Endothelial cell of umbilical vein (primary cell): ENCODE results near the gene TIAM1. TPM values are rescaled to one million over a fixed set of nuclear protein-coding genes. Genes with fewer than 3 reads are reported as not detected.

Experiments
- BruUV-seq: library from RNA; stranded (reverse); fragments of 400-500 nt; replicated peaks from 2 replicates; lab custom pipeline; 2021; lab: Mats Ljungman, UMichigan
- CTCF ChIA-PET: fragments of 300-600, 350-600 bp; sonication (Branson Sonifier 250); formaldehyde crosslinking; loops from one replicate; lab custom pipeline; 2021; ENCODE audit warnings: antibody characterized with exemption, inconsistent platforms; lab: Charles Lee
- POLR2A ChIA-PET: fragments of 300-600, 350-600 bp; sonication (Branson Sonifier 250); formaldehyde crosslinking; loops from one replicate; lab custom pipeline; 2021; ENCODE audit warnings: antibody characterized with exemption, inconsistent platforms; lab: Charles Lee
- DNase-seq: peaks from one replicate; pipeline ENCODE4 v3.0.0-alpha.2; 2011; ENCODE audit warnings: low read depth, low spot score
- FAIRE-seq: peaks from 2 replicates; lab custom pipeline; 2011; peaks lifted over from hg19 to GRCh38; lab: Jason Lieb, UNC
- H2AFZ ChIP-seq: 2 replicates; pipeline ENCODE4 v1.6.0; 2012; ENCODE audit warnings: low read depth, low read length, control low read depth, inconsistent platforms
- H3K27ac ChIP-seq: 2 replicates; pipeline ENCODE4 v1.5.1; 2011; ENCODE audit warnings: low read depth, mild to moderate bottlenecking, control low read depth, low read length, moderate library complexity; ENCODE audit not compliant: insufficient read depth
- H3K27me3 ChIP-seq, 2 experiments: 2 replicates each; pipeline versions ENCODE4 v1.6.0 to v1.6.1; 2011; ENCODE audit warnings: low read length in 2 of 2, mixed read lengths in 1 of 2; ENCODE audit not compliant: control insufficient read depth in 2 of 2, insufficient read depth in 2 of 2
- H3K36me3 ChIP-seq, 2 experiments: 2 replicates in 1 of 2; 3 replicates in 1 of 2; pipeline ENCODE4 v1.5.1; 2011; ENCODE audit warnings: low read length in 2 of 2, mild to moderate bottlenecking in 1 of 2, moderate library complexity in 1 of 2; ENCODE audit not compliant: control insufficient read depth in 2 of 2, insufficient read depth in 2 of 2; ENCODE audit errors: extremely low read depth in 1 of 2
- H3K4me1 ChIP-seq: 3 replicates; pipeline ENCODE4 v1.5.1; 2011; ENCODE audit warnings: mild to moderate bottlenecking, low read length; ENCODE audit not compliant: control insufficient read depth, insufficient read depth; ENCODE audit errors: extremely low read depth
- H3K4me2 ChIP-seq: 2 replicates; pipeline ENCODE4 v1.6.1; 2011; ENCODE audit warnings: low read length, control low read depth, mixed read lengths; ENCODE audit not compliant: insufficient read depth
- H3K4me3 ChIP-seq, 3 experiments: fragments of 200-600 bp in 1 of 3; sonication (generic), shearing (Covaris generic) in 1 of 3; replicated peaks in 1 of 3; 2 replicates each; pipeline ENCODE4 v1.5.1; 2011 to 2016; ENCODE audit warnings: control low read depth in 3 of 3, low read length in 3 of 3, mild to moderate bottlenecking in 2 of 3, inconsistent platforms in 1 of 3, low read depth in 1 of 3, moderate library complexity in 1 of 3; ENCODE audit not compliant: insufficient read depth in 1 of 3
- H3K79me2 ChIP-seq: 2 replicates; pipeline ENCODE4 v1.6.0; 2012; ENCODE audit warnings: low read length, inconsistent platforms; ENCODE audit not compliant: control insufficient read depth, insufficient read depth
- H3K9ac ChIP-seq: replicated peaks from 2 replicates; pipeline ENCODE3; 2011; ENCODE audit warnings: low read length, control low read depth; ENCODE audit not compliant: insufficient read depth; ENCODE audit errors: extremely low read depth
- H3K9me1 ChIP-seq: replicated peaks from 3 replicates; pipeline ENCODE4 v1.6.0; 2011; ENCODE audit warnings: mild to moderate bottlenecking, low read length; ENCODE audit not compliant: control insufficient read depth, insufficient read depth; ENCODE audit errors: extremely low read depth
- H3K9me3 ChIP-seq: replicated peaks from 2 replicates; pipeline ENCODE4 v1.5.1; 2012; ENCODE audit warnings: low read length, inconsistent platforms; ENCODE audit not compliant: control insufficient read depth, insufficient read depth
- H4K20me1 ChIP-seq: replicated peaks from 2 replicates; pipeline ENCODE3; 2011; ENCODE audit warnings: mild to moderate bottlenecking, low read length; ENCODE audit not compliant: control insufficient read depth, insufficient read depth; ENCODE audit errors: extremely low read depth
- EZH2 ChIP-seq: IDR thresholded peaks from 2 replicates; pipeline ENCODE4 v1.6.1; 2012; ENCODE audit warnings: borderline replicate concordance, low read depth, mild to moderate bottlenecking, moderate library complexity, low read length, inconsistent platforms; ENCODE audit not compliant: severe bottlenecking
- FOS ChIP-seq: IDR thresholded peaks from 2 replicates; pipeline ENCODE4 v1.6.1; 2011; ENCODE audit warnings: mild to moderate bottlenecking, low read length, moderate library complexity, borderline replicate concordance; ENCODE audit not compliant: insufficient read depth
- GATA2 ChIP-seq: IDR thresholded peaks from 2 replicates; pipeline ENCODE4 v1.7.0; 2011; ENCODE audit warnings: low read depth, mild to moderate bottlenecking, moderate library complexity, mixed read lengths, low read length; ENCODE audit not compliant: insufficient read length, insufficient read depth
- JUN ChIP-seq: IDR thresholded peaks from 2 replicates; pipeline ENCODE4 v1.6.1; 2011; ENCODE audit warnings: borderline replicate concordance, low read depth; ENCODE audit not compliant: insufficient read length, insufficient read depth
- MYC ChIP-seq: IDR thresholded peaks from one replicate; pipeline ENCODE4 v1.6.1; 2011; ENCODE audit warnings: mild to moderate bottlenecking, low read depth, low read length
- POLR2A ChIP-seq: IDR thresholded peaks from 2 replicates; pipeline ENCODE4 v1.6.1; 2012; ENCODE audit warnings: low read depth, mild to moderate bottlenecking, control low read depth, low read length
- POLR2AphosphoS5 ChIP-seq: IDR thresholded peaks from 2 replicates; pipeline ENCODE4 v1.6.1; 2012; ENCODE audit warnings: low read depth, mild to moderate bottlenecking, control low read depth, low read length, moderate library complexity; ENCODE audit not compliant: insufficient read depth
- dilution Hi-C: fragments of 300-500 bp; cut with MboI; formaldehyde crosslinking; loops from one replicate; pipeline ENCODE4 v1.15.0; 2019; ENCODE audit warnings: low sequenced_read_pairs; ENCODE audit not compliant: extremely low pct_ligation_motif_present
- intact Hi-C: fragments of 100-400 bp; cut with micrococcal nuclease; formaldehyde crosslinking; loops from one replicate; pipeline ENCODE4 v1.10.0; 2022
- polyA plus RNA-seq, 4 experiments: library from polyadenylated mRNA; depleted of rRNA in 3 of 4; stranded (reverse) in 3 of 4; unstranded in 1 of 4; fragments of >200 nt; gene quantifications; 2 replicates each; pipeline versions ENCODE4 v1.2.1 to v1.2.3, GENCODE V29; 2011 to 2012; ENCODE audit warnings: missing spikeins in 1 of 4
- total RNA-seq: library from RNA; stranded (reverse); gene quantifications from 2 replicates; pipeline ENCODE4 v1.2.3, GENCODE V29; 2021
- TF ChIP-seq, protein P1 (sequence below): IDR thresholded peaks from 2 replicates; pipeline ENCODE4 v1.6.1; 2011; ENCODE audit not compliant: insufficient read depth, insufficient read length
- TF ChIP-seq, protein P2 (sequence below), 2 donors: IDR thresholded peaks; 1 replicate in 1 of 2; 2 replicates in 1 of 2; pipeline ENCODE4 v1.5.1; 2011; ENCODE audit warnings: low read length in 2 of 2, mild to moderate bottlenecking in 2 of 2, moderate library complexity in 2 of 2, control low read depth in 1 of 2, inconsistent platforms in 1 of 2, low read depth in 1 of 2; ENCODE audit not compliant: insufficient read depth in 1 of 2; ENCODE audit errors: extremely low read depth in 1 of 2

Gene TIAM1
- total and polyA plus RNA-seq, 2 donors (not counting 3 experiments of a cell fraction or from before 2014, with no cell fraction given) = 0.21 to 0.86 TPM

DNA sequence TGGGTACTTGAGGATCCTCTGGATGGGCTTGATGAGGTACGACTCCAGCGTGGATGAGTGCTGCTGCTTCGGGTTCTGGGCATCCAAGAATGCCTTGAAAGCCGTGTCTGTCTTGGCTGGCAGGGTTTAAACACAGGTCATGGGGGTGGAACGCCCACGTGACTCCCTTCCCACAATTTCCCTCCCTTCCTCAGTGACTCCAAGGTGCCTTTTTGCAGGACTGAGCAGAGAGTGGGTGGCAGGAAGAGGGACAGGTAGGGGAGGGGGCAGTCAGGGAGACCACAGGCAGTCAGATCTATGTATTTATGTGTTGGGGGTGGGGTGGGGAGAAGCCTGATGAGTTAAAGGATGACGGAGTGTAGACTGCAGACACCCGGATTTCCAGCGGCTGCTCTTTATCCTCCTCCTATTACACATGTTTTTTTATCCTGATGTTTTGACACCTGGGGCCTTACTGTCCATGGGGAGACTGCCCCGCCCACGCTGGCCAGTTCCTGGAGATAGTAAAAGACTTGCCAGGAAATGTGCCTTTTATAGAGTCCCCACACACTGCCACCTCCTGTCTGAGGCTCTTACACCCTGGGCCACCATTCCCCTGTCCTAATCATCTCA is 202.6 kb downstream of the TIAM1 start:
- TF ChIP-seq JUN (no peak), GATA2 (no peak), MYC (no peak), POLR2A (no peak), EZH2 (no peak), POLR2AphosphoS5 (no peak), FOS (no peak)
- TF ChIP-seq, protein P1, sequence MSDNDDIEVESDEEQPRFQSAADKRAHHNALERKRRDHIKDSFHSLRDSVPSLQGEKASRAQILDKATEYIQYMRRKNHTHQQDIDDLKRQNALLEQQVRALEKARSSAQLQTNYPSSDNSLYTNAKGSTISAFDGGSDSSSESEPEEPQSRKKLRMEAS = no peak
- TF ChIP-seq, protein P2, sequence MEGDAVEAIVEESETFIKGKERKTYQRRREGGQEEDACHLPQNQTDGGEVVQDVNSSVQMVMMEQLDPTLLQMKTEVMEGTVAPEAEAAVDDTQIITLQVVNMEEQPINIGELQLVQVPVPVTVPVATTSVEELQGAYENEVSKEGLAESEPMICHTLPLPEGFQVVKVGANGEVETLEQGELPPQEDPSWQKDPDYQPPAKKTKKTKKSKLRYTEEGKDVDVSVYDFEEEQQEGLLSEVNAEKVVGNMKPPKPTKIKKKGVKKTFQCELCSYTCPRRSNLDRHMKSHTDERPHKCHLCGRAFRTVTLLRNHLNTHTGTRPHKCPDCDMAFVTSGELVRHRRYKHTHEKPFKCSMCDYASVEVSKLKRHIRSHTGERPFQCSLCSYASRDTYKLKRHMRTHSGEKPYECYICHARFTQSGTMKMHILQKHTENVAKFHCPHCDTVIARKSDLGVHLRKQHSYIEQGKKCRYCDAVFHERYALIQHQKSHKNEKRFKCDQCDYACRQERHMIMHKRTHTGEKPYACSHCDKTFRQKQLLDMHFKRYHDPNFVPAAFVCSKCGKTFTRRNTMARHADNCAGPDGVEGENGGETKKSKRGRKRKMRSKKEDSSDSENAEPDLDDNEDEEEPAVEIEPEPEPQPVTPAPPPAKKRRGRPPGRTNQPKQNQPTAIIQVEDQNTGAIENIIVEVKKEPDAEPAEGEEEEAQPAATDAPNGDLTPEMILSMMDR (IDR thresholded peaks at IDR 0.05; ENCODE audit: extremely low read depth in 1 of 2, insufficient read depth in 1 of 2, low read depth in 1 of 2, low read length in 2 of 2) = no peak
- no peaks in the 10 kb centered on the region for H3K4me1 ChIP-seq
- BruUV-seq = no TSS peak
- H4K20me1 ChIP-seq = no peaks in the 10 kb centered on the region
- intact Hi-C loops = no loop called here
- no peaks in the 10 kb centered on the region for H3K27me3 ChIP-seq
- no peak overlapping the region for H3K4me2 ChIP-seq
- H3K9me1 ChIP-seq = no peaks in the 10 kb centered on the region
- dilution Hi-C loops = no loop called here
- H3K27ac ChIP-seq = no peak overlapping the region
- no peak overlapping the region for H2AFZ ChIP-seq
- ChIA-PET CTCF (no interaction called here), POLR2A (no interaction called here)
- no peak for FAIRE-seq
- DNase-seq = no peak
- H3K9ac ChIP-seq = no peak overlapping the region
- no peaks in the 10 kb centered on the region for H3K36me3 ChIP-seq
- H3K79me2 ChIP-seq = no peaks in the 10 kb centered on the region
- no peaks in the 10 kb centered on the region for H3K9me3 ChIP-seq
- no peak overlapping the region for H3K4me3 ChIP-seq
